ENCODE measurements around the gene SOX8.
"Not testable (repeated sequence)": the region's sequence is repeated elsewhere in the genome, so short reads cannot be mapped to it uniquely, and the experiment has no call there.

Gene SOX8

DNA sequence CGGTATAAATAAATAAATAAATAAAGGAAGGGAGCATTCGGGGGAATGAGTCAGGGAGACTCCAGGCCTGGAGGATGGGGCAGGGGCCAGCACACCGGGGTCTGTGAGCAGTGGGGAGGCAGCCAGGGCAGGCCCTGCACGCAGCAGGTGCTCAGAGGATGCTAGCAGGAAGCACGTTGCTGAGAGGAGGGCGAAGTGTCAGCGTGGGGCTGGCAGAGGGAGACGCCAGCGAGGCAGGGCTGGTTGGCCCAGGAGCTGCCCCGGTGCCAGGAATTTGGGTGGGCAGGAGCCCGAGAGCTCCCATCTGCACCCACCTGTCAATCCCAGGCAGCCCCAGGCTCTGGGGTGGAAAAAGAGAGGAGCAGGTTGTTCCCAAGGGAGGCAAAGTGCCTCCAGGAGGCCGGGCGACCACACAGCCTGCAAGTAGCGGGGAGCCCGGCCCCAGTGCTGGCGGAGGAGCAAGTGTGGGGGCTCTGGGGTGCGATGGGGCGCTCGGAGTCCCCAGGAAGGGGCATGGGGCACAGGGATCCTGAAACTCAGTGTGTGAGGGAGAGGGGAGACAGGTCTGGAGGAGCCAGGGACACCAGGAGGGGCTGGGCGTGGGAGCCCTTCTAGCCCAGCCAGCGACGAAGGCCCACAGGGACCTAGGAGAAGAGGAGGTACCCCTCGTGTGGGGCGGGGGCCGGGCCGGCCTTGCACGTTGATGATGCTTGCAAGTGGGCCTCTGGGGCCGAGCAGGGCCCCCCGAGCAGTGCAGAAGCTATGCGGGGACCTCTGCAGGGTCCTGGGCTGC lies 28.0 kb downstream of the SOX8 start:
- DNase-seq = no peak

DNA sequence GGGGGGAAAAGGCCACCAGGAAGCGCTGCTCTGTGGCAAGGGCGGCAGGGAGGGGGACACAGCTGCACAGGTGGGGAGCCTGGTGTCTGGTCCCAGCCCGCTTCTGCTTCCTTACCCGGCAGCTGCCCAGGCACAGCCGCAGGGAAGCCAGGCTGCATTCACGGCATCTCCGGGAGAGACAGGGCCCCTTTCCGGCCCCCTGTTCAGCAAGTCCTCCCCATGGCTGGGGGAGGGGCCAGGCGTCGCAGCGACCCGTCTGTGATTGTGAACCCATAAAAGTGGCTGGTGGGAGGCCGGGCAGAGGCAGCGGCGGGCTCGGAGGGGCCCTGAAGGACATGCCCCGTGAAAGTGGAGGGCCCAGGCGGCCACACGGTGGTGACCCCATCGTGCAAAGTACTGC lies 28.7 kb downstream of the SOX8 start:
- DNase-seq = no peak

- DNase-seq = no peak
These were observed 29.2 kb downstream of the SOX8 start for GRCh38 chr16:1010815-1011214.

DNA sequence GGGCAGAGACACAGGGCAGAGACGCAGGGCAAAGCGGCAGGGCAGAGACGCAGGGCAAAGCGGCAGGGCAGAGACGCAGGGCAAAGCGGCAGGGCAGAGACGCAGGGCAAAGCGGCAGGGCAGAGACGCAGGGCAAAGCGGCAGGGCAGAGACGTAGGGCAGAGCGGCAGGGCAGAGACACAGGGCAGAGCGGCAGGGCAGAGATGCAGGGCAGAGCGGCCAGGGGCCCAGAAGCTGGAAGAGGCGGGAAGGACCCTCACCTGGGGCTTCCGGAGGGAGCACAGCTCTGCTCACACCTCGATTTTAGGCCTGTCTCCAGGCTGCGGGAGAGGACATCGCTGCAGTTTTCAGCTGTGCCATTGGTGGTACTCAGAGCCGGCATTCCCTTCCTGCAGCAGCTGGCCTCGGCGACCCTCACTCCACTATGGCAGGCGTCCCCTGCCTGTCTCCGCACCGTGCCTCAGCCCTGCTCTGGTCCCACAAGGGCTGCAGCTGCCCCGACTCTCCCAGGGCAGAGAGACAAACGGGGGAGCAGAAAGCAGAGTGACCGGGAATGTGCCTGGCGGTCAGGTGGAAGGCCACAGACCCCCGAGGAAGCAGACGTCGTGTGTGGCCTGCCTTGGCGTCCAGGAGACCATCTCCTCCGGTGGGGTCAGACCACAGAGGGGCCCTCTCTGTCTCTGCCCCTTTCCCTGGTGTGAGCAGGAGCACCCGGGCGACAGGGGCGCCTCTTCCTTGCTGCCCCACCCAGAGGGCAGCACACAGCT lies 29.9 kb downstream of the SOX8 start:
- DNase-seq = no peak

DNA sequence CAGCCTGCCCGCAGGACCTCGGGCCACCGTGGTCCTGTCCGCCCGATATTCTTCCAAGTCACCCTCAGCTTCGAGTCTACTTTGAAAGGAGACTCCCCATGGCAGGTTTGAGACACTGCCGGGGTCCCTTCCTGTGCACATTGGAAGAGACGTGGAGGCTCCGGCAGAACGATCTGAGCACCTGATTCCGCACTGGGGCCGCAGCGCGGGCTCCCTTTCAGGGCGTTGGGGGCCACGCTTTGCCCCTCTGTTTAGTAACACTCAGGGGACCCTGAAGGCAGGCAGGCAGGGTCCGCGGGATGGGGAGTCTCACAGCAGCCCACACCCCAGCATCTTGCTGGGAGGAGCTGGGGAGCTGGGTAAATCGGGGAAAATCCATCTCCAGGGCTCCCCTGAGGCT lies 30.6 kb downstream of the SOX8 start:
- no peak for DNase-seq

GRCh38 chr16:1012722-1013592 lies 31.4 kb downstream of the SOX8 start:
- DNase-seq = no peak

GRCh38 chr16:1013593-1013900 lies 32.0 kb downstream of the SOX8 start:
- DNase-seq = no peak

- no peak for DNase-seq
These were observed 32.7 kb downstream of the SOX8 start for GRCh38 chr16:1014221-1014620.

DNA sequence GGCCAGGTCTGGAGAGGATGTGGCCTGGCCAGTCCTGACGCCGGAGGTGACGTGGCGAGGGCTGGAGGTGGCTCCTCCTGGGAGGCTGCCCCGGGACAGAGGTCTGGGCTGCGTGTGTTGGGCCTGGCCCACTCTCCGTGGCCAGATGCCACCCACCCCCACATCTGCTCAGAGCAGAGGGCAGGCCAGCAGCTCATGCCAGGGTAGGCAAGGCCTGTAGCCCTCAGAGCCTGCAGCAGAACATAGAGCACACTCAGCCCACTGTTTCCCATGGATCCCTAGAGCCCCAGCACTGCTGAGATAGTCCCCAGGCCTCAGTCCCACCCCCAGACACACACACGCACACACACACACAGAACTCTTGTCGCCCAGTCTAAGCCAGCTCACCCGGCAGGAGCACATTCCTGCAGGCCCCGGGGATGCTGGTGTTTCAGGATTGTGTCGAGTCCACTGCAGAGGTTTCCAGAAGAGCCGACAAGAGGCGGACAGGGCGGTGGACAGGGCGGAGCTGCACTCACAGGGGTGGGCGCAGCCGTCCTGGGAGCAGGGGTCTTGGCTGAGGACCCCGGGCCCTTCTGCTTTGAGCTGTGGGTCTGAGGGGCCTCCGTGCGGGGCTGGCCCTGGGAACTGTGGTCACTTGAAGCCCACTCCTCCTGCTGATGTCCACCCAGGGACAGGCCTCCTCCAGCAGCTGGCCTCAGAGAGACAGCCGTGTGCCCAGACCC lies 33.4 kb downstream of the SOX8 start:
- DNase-seq = no peak

DNA sequence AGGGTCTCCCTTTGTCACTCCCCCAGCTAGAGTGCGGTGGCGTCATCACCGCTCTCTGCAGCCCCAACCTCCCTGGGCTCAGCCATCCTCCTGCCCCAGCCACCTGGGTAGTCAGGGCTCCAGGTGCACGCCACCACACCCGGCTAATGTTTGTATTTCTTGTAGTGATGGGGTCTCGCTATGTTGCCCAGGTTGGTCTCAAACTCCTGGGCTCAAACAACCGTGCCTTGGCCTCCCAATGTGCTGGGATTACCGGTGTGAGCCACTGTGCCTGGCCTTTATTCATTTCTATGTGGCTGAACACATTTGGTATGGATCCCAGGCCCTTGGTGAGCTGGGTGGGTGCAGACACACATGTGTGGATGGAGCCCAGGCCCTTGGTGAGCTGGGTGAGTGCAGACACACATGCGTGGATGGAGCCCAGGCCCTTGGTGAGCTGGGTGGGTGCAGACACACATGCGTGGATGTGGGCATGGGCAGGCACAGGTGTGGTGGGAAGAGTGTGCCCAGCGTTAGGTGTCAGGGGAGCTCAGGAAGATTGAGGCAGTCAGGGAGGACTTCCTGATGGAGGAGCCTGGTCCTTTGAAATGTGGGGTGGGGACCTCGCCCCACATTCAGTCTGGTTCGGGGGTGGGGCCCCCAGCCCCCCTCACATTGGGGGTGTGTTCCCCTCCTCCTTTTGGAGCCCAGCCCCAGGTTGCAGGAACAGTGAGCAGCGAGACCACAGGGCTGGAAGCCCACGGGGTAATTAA lies 37.1 kb downstream of the SOX8 start:
- DNase-seq = no peak

DNA sequence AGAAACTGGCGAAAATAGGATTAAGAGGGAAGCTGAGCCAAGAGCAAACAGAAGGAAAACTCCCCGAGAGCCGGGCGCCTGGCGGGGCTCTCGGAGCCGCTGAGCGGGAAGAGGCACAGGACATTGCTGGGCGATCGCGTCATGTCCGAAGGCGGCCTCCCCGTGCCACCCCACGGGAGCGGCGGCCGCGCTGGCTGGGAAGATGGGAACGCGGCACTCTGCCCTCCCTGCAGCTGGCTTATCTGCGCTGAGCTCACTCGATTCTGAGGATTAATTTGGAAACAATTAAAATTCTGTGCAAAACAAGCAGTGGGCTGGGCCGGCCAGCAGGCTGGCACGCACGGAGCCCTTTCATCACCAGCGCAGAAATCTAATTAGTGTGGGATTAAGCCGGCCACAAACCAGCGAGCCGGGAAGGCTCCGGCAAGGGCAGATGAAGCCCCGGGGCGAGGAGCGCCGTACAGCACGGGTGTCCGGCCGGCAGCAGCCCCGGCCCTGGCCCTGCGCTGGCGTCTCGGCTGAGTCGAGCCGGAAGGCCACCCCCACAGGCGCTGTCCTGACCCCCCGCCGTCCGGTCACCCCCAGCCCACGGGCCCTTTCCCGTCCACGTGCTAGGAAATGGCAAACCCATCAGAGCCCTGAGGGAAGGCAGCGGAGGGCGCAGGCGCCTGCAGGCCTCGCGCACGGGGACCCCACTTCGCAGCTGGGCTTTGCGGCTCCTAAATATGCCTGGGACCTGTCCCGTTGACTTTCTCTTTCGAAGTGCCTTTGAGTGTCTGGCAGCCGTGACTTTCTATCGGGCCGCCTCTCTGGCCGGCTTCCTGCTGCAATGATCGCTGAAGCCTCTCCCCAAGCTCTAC lies 37.9 kb downstream of the SOX8 start:
- no peak for DNase-seq

DNA sequence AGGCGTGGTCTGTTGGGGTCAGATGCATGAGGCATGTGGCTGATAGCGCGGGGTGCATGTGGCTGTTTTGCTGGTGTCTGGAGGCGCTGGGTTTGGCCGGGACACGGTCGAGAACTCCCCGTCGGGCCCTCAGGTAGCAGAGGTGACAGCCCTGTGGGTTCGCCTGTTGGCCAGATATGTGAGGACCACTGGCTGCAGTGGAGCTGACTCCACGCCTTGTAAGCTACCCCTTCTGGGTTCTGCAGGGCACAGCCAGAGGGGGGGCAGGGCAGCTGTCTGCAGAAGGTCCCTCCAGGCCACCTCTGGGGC lies 38.5 kb downstream of the SOX8 start:
- no peak for DNase-seq

GRCh38 chr16:1020591-1020990 lies 39.0 kb downstream of the SOX8 start:
- DNase-seq = no peak

GRCh38 chr16:1021553-1022160 lies 40.1 kb downstream of the SOX8 start:
- DNase-seq = no peak

DNA sequence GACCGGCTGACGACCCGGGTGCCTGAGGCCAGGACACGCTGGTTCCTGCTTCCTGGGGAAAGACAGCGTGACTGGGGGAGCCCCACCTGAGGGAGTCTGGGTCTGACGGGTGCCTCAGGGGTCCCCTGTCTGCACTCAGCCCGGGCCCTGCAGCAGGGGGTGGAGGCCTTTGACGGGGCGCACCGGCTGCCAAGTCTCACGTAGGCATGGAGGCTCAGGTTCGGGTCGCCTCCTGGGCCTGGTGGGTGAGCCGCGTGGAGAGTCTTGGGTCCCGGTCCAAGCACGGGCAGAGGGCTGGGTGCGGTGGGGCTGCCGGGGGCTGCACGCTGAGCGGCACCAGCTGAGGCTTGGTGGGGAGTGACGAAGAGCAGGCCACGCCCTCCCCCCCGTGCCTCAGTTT lies 40.9 kb downstream of the SOX8 start:
- DNase-seq = no peak

DNA sequence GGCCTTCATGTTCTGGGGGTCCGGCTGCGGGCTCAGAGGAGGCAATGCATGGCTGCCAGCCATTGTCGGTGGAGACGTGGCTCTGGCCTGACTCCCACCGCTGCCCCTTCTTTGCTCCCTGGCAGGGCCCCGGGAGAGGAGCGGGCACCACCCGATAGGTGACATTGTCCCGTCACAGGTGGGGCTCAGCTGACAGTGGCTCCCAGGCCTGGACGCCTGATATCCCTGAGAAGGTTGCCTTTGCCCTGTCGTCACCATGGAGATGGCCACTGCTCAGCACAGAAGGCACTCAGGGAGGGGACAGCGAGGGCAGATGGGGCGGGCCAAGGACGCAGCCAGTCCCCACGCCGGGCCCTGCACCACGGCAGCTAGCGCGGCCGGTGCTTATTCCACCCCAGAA lies 42.6 kb downstream of the SOX8 start:
- no peak for DNase-seq

- not testable (repeated sequence) for DNase-seq
These were observed 43.7 kb downstream of the SOX8 start for GRCh38 chr16:1025183-1025809.

GRCh38 chr16:1026057-1026783 lies 44.6 kb downstream of the SOX8 start:
- DNase-seq = no peak

DNA sequence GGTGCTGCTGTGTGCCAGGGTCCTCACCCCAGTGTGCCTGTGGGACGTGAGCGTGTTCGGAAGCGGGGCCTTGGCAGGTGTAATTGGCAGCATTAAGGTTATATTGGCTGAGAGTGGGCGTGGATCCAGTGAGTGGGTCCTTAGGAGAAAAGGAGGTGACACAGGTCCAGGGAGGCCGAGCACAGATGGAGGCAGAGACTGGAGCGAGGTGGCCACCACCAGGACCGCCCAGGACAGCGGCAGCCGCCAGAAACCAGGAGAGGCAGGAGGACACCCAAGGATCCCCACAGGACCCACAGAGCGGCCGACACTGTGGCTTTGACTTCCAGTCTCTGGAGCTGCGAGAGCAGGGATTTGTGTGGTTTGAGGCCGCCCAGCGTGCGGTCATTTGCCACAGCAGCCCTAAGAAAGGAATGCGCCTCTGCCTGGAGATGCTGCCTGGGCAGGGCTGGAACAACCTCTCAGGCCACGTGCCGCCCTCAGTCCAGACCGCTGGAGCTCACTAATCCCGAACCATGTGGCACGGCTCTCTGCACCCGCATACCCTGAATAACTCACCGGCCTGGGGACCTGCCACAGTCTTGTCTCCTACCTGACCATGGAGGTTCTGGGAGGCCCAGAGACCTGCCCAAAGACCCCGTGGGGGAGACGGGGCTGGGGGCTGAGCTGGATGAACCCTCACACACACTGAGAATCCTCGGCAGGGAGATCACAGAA lies 45.4 kb downstream of the SOX8 start:
- no peak for DNase-seq
